HK-2 (cell line): Measurements from ENCODE around the gene ZNF217.
"Not testable (repeated sequence)": the region's sequence is repeated elsewhere in the genome, so short reads cannot be mapped to it uniquely, and the experiment has no call there.

Experiments used
- DNase-seq: peaks from one replicate; pipeline ENCODE4 v3.0.0-alpha.2; 2018; ENCODE audit not compliant: unreplicated experiment

ZNF217 gene

GRCh38 chr20:53583660-53584549 lies 9.7 kb downstream of the ZNF217 start:
- not testable (repeated sequence) for DNase-seq

DNA sequence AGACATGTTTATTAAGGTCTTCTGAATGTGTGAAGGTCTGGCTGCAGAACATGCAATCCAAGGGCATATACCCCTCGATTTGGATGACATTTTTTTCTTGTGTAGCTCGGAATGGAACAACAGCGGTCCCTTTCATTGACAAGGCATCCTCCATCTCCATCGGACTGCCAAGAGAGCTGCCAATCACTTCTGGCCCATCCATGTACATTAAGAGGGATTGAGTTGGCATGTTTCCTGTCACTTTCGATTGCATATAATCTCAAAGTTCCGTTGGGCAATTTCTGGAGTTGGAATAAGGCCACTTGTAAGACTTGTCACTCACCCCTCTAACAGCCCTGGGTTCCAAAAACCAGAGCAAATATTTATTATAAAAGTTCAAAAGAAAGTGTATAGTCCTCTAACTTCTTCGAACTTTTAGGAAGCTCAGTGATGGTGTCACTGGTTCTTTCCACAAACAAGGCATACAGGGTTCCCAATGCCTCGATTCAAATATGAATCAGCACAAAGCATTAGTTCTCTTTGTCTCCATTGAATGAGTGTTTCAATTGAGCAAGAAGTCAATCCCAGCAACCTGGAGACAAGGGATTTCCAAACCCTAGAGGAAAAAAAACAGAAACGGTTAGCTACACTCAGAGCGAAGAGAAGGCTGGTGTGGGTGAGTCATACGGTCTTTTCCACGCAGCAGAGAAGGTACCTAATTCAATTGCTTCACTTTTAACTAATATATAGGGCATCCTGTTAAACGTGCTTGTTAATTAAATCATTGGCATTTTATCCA lies 10.9 kb downstream of the ZNF217 start:
- no peak for DNase-seq

GRCh38 chr20:53582251-53582570 lies 11.4 kb downstream of the ZNF217 start:
- DNase-seq: no peak

- no peak for DNase-seq
These were observed 12.0 kb downstream of the ZNF217 start for GRCh38 chr20:53581444-53582250.

- no peak for DNase-seq
These were observed 13.1 kb downstream of the ZNF217 start for GRCh38 chr20:53580376-53581111.

- DNase-seq: no peak
These were observed 13.9 kb downstream of the ZNF217 start for GRCh38 chr20:53579581-53580375.

GRCh38 chr20:53579266-53579580 lies 14.4 kb downstream of the ZNF217 start:
- DNase-seq: no peak

- DNase-seq: peak; percentile 54
These were observed 15.0 kb downstream of the ZNF217 start for GRCh38 chr20:53578492-53579222.

- no peak for DNase-seq
These were observed 16.9 kb downstream of the ZNF217 start for GRCh38 chr20:53576586-53577318.

DNA sequence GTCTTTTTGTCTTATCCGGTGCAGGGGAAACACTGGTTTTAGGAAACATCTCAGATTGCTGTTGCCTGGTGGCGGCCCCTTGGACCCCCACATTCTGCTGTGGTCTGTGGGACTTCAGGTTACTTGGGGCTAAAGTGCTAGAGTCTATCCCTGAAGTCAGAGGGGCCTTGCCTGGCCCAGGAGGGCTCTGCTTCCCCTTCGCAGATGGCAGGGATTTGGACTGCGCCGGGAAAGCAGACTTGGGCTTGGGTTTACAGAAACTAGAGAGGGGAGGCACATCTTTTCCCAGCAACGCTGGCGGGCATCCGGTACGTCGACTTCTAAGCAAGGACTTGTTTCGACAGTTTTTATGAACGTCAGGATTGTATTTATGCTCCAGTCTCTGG lies 17.5 kb downstream of the ZNF217 start:
- DNase-seq: no peak

GRCh38 chr20:53575481-53576194 lies 18.0 kb downstream of the ZNF217 start:
- no peak for DNase-seq

DNA sequence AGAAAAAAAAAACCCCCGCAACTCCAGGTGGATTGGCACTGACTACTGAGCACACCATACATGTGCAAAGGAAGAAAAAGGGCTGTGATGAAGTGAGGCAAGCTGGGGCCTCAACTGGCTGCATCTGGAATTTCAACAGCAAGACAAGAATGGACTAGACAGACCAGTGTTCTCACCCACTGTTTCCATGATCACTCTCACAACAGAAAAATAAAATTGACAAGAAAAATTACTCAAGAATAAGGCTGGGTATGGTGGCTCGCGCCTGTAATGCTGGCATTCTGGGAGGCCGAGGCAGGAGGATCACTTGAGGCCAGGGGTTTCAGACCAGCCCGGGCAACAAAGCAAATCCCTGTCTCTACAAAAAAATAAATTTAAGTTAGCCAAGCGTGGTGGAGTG lies 18.8 kb downstream of the ZNF217 start:
- no peak for DNase-seq

DNA sequence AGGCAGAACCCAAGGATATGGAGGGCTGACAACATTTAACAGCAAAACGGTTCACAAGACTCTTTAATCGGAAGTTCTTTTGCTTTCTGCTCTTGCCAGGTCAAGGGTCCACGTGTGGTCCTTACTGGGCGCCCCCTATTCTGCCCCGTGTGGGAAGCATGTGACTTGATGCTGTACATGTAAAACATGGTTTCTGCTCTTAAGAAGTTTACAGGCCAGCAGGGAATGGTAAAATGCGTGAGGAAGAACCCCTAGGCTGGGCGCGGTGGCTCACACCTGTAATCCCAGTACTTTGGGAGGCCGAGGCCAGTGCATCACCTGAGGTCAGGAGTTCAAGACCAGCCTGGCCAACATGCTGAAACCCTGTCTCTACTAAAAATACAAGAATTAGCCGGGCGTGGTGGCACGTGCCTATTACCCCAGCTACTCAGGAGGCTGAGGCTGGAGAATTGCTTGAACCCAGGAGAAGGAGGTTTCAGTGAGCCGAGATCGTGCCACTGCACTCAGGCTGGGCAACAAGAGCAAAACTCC lies 19.3 kb downstream of the ZNF217 start:
- no peak for DNase-seq

DNA sequence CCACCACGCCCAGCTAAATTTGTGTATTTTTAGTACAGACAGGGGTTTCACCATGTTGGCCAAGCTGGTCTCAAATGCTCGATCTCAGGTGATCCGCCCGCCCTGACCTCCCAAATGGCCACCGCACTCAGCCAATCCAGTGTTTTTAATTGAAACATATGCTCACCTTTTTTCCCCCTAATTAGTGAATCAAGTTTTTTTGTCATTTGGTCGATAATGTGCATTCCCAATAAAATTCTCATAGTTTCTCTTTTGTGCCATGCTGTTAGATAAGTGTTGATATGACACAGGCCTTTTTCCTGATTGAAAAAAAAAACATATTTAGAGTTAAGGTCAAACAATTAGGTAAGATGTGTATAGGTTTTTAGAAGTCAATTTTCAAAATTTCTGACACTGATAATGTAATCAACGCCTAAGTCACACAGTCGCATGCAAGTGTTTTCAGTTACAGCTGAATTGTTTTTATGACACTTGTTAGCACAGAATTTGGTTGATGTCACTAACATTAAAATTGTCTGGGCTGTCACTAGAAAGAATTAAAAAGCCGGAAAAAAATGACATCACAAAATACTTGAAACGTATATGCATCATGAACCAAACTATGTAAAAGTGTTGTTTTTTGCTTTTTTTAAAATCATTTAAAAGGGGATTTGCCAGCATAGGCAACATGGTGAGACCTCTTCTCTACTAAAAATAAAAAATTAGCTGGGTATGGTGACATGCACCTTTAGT lies 21.9 kb downstream of the ZNF217 start:
- no peak for DNase-seq

- no peak for DNase-seq
These were observed 23.0 kb downstream of the ZNF217 start for GRCh38 chr20:53570446-53571276.

GRCh38 chr20:53569606-53570307 lies 23.9 kb downstream of the ZNF217 start:
- DNase-seq: no peak
